Neural progenitor cell (in vitro differentiated cells): ENCODE measurements around the gene GPR183. TPM values are rescaled to one million over a fixed set of nuclear protein-coding genes. Genes with fewer than 3 reads are reported as not detected.

ENCODE experiments used
- DNase-seq: peaks from one replicate; pipeline ENCODE4 v3.0.0-alpha.2; 2016; ENCODE audit warnings: low spot score
- H2AFZ ChIP-seq: fragments of 200-600 bp; sonication (generic); replicated peaks from 2 replicates; pipeline ENCODE4 v1.6.1; 2016; ENCODE audit warnings: antibody characterized with exemption
- H3F3A ChIP-seq: fragments of 200-600 bp; sonication (generic); 2 replicates; pipeline ENCODE4 v1.6.1; 2016; ENCODE audit warnings: antibody characterized with exemption, low read depth
- H3K27ac ChIP-seq: fragments of 200-600 bp; sonication (generic); 2 replicates; pipeline ENCODE4 v1.5.1; 2016; ENCODE audit warnings: mild to moderate bottlenecking
- H3K27me3 ChIP-seq: fragments of 200-600 bp; sonication (generic); 2 replicates; pipeline ENCODE4 v1.6.1; 2016; ENCODE audit warnings: mild to moderate bottlenecking, moderate library complexity
- H3K36me3 ChIP-seq: fragments of 200-600 bp; sonication (generic); 2 replicates; pipeline ENCODE4 v1.5.1; 2016
- H3K4me1 ChIP-seq: fragments of 200-600 bp; sonication (generic); 2 replicates; pipeline ENCODE4 v1.6.1; 2016; ENCODE audit warnings: mixed run types
- H3K4me2 ChIP-seq: fragments of 200-600 bp; sonication (generic); 2 replicates; pipeline ENCODE4 v1.6.1; 2016
- H3K4me3 ChIP-seq: fragments of 200-600 bp; sonication (generic); 2 replicates; pipeline ENCODE4 v1.5.1; 2016
- H3K79me2 ChIP-seq: fragments of 200-600 bp; sonication (generic); 2 replicates; pipeline ENCODE4 v1.6.1; 2016; ENCODE audit warnings: low read depth
- H3K9ac ChIP-seq: fragments of 200-600 bp; sonication (generic); 2 replicates; pipeline ENCODE4 v1.6.1; 2016
- H3K9me3 ChIP-seq: fragments of 200-600 bp; sonication (generic); 2 replicates; pipeline ENCODE4 v1.5.1; 2016; ENCODE audit warnings: low read depth
- H4K20me1 ChIP-seq: fragments of 200-600 bp; sonication (generic); 2 replicates; pipeline ENCODE4 v1.6.1; 2016; ENCODE audit warnings: low read depth
- H3K27ac Mint-ChIP-seq: 3 replicates; pipeline ENCODE4 v1.8.0; 2021; ENCODE audit warnings: mixed read lengths
- H3K27me3 Mint-ChIP-seq: 2 replicates; pipeline ENCODE4 v1.8.0; 2022; ENCODE audit warnings: low read depth, mild to moderate bottlenecking, inconsistent platforms, moderate library complexity, mixed read lengths; ENCODE audit not compliant: insufficient read depth
- H3K36me3 Mint-ChIP-seq: 3 replicates; pipeline ENCODE4 v1.8.0; 2021; ENCODE audit warnings: mixed read lengths
- H3K4me1 Mint-ChIP-seq: 3 replicates; pipeline ENCODE4 v1.8.0; 2021; ENCODE audit warnings: mixed read lengths
- H3K4me3 Mint-ChIP-seq: 3 replicates; pipeline ENCODE4 v1.8.0; 2021; ENCODE audit warnings: mild to moderate bottlenecking, moderate library complexity, mixed read lengths
- H3K9me3 Mint-ChIP-seq: 3 replicates; pipeline ENCODE4 v1.8.0; 2020; ENCODE audit warnings: mixed read lengths
- EZH2 ChIP-seq: fragments of 200-600 bp; sonication (generic); IDR thresholded peaks from 2 replicates; pipeline ENCODE4 v1.6.1; 2017; ENCODE audit warnings: antibody characterized with exemption, mild to moderate bottlenecking, moderate library complexity
- EZH2phosphoT487 ChIP-seq: fragments of 200-600 bp; sonication (generic); IDR thresholded peaks from 2 replicates; pipeline ENCODE4 v1.6.1; 2017; ENCODE audit warnings: antibody characterized with exemption
- total RNA-seq: library from RNA; depleted of rRNA; stranded (reverse); fragments of >200 nt; gene quantifications from 2 replicates; pipeline ENCODE4 v1.2.3, GENCODE V29; 2015; ENCODE audit warnings: low replicate concordance
- TF ChIP-seq, protein P1 (sequence below): fragments of 200-600 bp; sonication (generic); IDR thresholded peaks from 2 replicates; pipeline ENCODE4 v1.5.1; 2017; ENCODE audit warnings: antibody characterized with exemption, mild to moderate bottlenecking

GPR183 gene
- total RNA-seq, 1 donor from 2014 or later = not detected

DNA sequence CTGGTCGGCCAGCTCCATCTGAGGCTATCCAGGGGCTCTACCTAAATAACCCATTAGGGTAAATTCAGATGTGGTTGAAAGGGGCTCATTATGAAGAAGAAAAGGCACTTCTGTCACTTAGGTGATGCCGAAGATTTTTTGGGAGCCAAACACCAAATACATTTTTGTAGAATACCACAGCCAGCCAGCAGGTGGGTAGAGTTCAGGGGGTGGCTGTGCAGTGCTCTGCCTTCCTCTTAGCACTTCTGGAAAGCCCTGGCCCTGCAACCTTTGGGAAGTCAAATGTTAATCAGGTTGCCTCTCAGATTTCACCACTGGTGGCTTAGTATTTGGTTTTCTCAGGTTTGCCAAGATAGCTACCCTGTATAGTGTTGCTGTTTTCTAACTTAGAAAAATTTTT lies 30.5 kb downstream of the GPR183 start:
- Mint-ChIP-seq H3K36me3 (peaks cover 19% of the 10 kb centered on the region), H3K4me3 (no peak overlapping the region), H3K27ac (no peak overlapping the region), H3K4me1 (peaks cover 11% of the 10 kb centered on the region), H3K27me3 (peaks cover 2% of the 10 kb centered on the region), H3K9me3 (no peaks in the 10 kb centered on the region)
- Histone ChIP-seq H3K9ac (no peak overlapping the region), H4K20me1 (peaks cover 25% of the 10 kb centered on the region), H3K9me3 (no peaks in the 10 kb centered on the region), H3K36me3 (no peaks in the 10 kb centered on the region), H3K27ac (no peak overlapping the region), H3K4me2 (no peak overlapping the region), H3K27me3 (no peaks in the 10 kb centered on the region), H3K4me3 (no peak overlapping the region), H2AFZ (no peak overlapping the region), H3F3A (peaks cover 11% of the 10 kb centered on the region), H3K4me1 (peaks cover 24% of the 10 kb centered on the region), H3K79me2 (no peaks in the 10 kb centered on the region)
- no peak for DNase-seq
- TF ChIP-seq, protein P1, sequence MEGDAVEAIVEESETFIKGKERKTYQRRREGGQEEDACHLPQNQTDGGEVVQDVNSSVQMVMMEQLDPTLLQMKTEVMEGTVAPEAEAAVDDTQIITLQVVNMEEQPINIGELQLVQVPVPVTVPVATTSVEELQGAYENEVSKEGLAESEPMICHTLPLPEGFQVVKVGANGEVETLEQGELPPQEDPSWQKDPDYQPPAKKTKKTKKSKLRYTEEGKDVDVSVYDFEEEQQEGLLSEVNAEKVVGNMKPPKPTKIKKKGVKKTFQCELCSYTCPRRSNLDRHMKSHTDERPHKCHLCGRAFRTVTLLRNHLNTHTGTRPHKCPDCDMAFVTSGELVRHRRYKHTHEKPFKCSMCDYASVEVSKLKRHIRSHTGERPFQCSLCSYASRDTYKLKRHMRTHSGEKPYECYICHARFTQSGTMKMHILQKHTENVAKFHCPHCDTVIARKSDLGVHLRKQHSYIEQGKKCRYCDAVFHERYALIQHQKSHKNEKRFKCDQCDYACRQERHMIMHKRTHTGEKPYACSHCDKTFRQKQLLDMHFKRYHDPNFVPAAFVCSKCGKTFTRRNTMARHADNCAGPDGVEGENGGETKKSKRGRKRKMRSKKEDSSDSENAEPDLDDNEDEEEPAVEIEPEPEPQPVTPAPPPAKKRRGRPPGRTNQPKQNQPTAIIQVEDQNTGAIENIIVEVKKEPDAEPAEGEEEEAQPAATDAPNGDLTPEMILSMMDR = peak; percentile 17
- TF ChIP-seq EZH2phosphoT487 (no peak), EZH2 (no peak)

DNA sequence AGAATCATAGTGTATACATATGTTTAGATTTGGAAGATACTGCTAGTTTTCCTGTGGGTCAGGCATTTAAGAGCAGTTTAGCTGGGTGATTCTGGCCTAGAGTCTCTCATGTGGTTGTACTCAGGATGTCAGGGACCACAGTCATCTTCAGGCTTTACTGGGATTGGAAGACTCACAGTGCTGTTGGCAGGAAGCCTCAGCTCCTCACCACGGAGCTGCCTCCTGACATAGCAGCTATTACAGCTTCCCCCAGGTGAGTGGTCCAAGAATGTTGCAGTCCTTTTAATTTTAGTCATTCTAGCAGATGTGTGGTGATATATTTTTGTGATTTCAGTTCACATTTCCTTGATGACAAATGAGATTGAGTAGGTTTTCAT lies 32.1 kb downstream of the GPR183 start:
- Histone ChIP-seq H4K20me1 (peaks cover 19% of the 10 kb centered on the region), H3K9me3 (no peaks in the 10 kb centered on the region), H3F3A (peaks cover 4% of the 10 kb centered on the region), H3K36me3 (no peaks in the 10 kb centered on the region), H3K9ac (no peak overlapping the region), H2AFZ (no peak overlapping the region), H3K4me3 (no peak overlapping the region), H3K27me3 (no peaks in the 10 kb centered on the region), H3K79me2 (no peaks in the 10 kb centered on the region), H3K27ac (no peak overlapping the region), H3K4me2 (no peak overlapping the region), H3K4me1 (peaks cover 19% of the 10 kb centered on the region)
- Mint-ChIP-seq H3K9me3 (peaks cover 3% of the 10 kb centered on the region), H3K4me1 (peaks cover 6% of the 10 kb centered on the region), H3K36me3 (peaks cover 23% of the 10 kb centered on the region), H3K4me3 (no peak overlapping the region), H3K27me3 (peaks cover 5% of the 10 kb centered on the region), H3K27ac (no peak overlapping the region)
- TF ChIP-seq EZH2phosphoT487 (no peak), EZH2 (no peak)
- TF ChIP-seq, protein P1 = no peak
- no peak for DNase-seq

DNA sequence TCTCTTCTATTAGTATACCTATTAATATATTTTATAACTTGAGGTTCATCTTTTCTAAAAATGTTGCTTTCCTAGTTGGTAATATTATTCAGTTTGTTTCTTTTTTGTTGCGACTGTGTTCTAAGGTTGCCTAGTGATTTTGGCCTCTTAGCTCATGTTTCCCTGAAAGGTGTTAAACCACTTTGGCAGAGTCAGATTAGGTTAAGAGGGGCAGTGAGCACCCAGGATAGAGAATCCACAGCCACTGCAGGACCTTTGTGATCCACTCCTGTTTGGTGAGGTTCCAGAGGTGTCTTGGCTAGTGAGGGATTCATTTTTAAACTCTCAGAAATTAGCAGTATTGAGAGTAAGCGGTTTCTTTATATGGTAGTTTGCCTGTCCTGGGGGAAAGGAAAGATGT lies 34.1 kb downstream of the GPR183 start:
- no peak overlapping the region for H3K4me3 Mint-ChIP-seq
- no peak overlapping the region for H3K27ac Mint-ChIP-seq
- H3K4me3 ChIP-seq = no peak overlapping the region
- H3K9me3 Mint-ChIP-seq = peaks cover 3% of the 10 kb centered on the region
- H3K27me3 ChIP-seq = no peaks in the 10 kb centered on the region
- peaks cover 18% of the 10 kb centered on the region for H3K36me3 Mint-ChIP-seq
- TF ChIP-seq EZH2 (no peak), EZH2phosphoT487 (no peak)
- TF ChIP-seq, protein P1 = no peak
- H3K27me3 Mint-ChIP-seq = peaks cover 5% of the 10 kb centered on the region
- H2AFZ ChIP-seq = no peak overlapping the region
- no peak overlapping the region for H3K4me2 ChIP-seq
- no peaks in the 10 kb centered on the region for H3K9me3 ChIP-seq
- H3K4me1 Mint-ChIP-seq = no peaks in the 10 kb centered on the region
- no peak for DNase-seq
- H4K20me1 ChIP-seq = peaks cover 3% of the 10 kb centered on the region
- H3K36me3 ChIP-seq = no peaks in the 10 kb centered on the region
- no peak overlapping the region for H3K9ac ChIP-seq
- peaks cover 5% of the 10 kb centered on the region for H3K4me1 ChIP-seq
- H3F3A ChIP-seq = no peaks in the 10 kb centered on the region
- H3K27ac ChIP-seq = no peak overlapping the region
- no peaks in the 10 kb centered on the region for H3K79me2 ChIP-seq

DNA sequence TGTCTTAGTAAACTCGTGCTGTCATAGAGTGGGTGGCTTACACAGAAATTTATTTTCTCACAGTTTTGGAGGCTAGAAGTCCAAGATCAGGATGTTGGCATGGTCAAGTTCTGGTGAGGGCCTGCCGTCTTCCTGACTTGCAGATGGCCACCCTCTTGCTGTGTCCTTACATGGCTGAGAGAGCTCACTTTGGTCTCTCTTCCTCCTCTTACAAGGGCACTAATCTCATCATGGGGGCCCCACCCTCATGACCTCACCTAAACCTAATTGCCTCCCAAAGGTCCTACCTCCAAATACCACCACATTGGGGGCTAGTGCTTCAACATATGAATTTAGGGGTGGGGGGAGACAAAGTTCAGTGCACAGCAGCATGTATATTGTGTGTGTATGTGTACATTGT lies 34.7 kb downstream of the GPR183 start:
- Histone ChIP-seq H3K9me3 (no peaks in the 10 kb centered on the region), H3K9ac (no peak overlapping the region), H4K20me1 (peaks cover 2% of the 10 kb centered on the region), H3K36me3 (no peaks in the 10 kb centered on the region), H3K4me2 (no peak overlapping the region), H3K4me3 (no peak overlapping the region), H3K79me2 (no peaks in the 10 kb centered on the region), H3K27me3 (no peaks in the 10 kb centered on the region), H3K4me1 (peaks cover under 1% of the 10 kb centered on the region), H3K27ac (no peak overlapping the region), H2AFZ (no peak overlapping the region), H3F3A (no peaks in the 10 kb centered on the region)
- Mint-ChIP-seq H3K27ac (no peak overlapping the region), H3K4me1 (no peaks in the 10 kb centered on the region), H3K9me3 (peaks cover 3% of the 10 kb centered on the region), H3K27me3 (peaks cover 3% of the 10 kb centered on the region), H3K36me3 (peaks cover 15% of the 10 kb centered on the region), H3K4me3 (peak overlapping the region; percentile 14)
- TF ChIP-seq EZH2phosphoT487 (no peak), EZH2 (no peak)
- TF ChIP-seq, protein P1 = no peak
- no peak for DNase-seq
